NT2/D1 (cell line): ENCODE measurements around the gene ZNF28.
"Not testable (repeated sequence)": the region's sequence is repeated elsewhere in the genome, so short reads cannot be mapped to it uniquely, and the experiment has no call there.

Experiments
- DNase-seq: peaks from one replicate; pipeline ENCODE4 v3.0.0-alpha.2; 2011; ENCODE audit warnings: low read depth, low spot score
- H3K27me3 ChIP-seq: 2 replicates; pipeline ENCODE4 v1.6.0; 2011; ENCODE audit warnings: mild to moderate bottlenecking; ENCODE audit not compliant: insufficient read length, insufficient read depth
- H3K36me3 ChIP-seq: 2 replicates; pipeline ENCODE4 v1.6.1; 2011; ENCODE audit warnings: mild to moderate bottlenecking, low read length, mixed read lengths; ENCODE audit not compliant: insufficient read depth, insufficient read length
- H3K4me1 ChIP-seq: 2 replicates; pipeline ENCODE4 v1.5.1; 2011; ENCODE audit not compliant: insufficient read depth, insufficient read length
- H3K4me3 ChIP-seq: 2 replicates; pipeline ENCODE4 v1.5.1; 2011; ENCODE audit warnings: low read depth; ENCODE audit not compliant: insufficient read length
- H3K9ac ChIP-seq: 2 replicates; pipeline ENCODE4 v1.6.0; 2011; ENCODE audit warnings: low read depth; ENCODE audit not compliant: insufficient read length
- H3K9me3 ChIP-seq: 2 replicates; pipeline ENCODE4 v1.5.1; 2011; ENCODE audit warnings: mild to moderate bottlenecking, low read length; ENCODE audit not compliant: insufficient read depth
- SUZ12 ChIP-seq: IDR thresholded peaks from 2 replicates; pipeline ENCODE4 v1.6.1; 2011; ENCODE audit not compliant: insufficient read length, insufficient read depth; ENCODE audit errors: extremely low read depth
- YY1 ChIP-seq: IDR thresholded peaks from 2 replicates; pipeline ENCODE4 v1.6.1; 2011; ENCODE audit not compliant: insufficient read length, insufficient read depth
- ZNF274 ChIP-seq: IDR thresholded peaks from 2 replicates; pipeline ENCODE4 v1.6.1; 2011; ENCODE audit warnings: mild to moderate bottlenecking, low read depth, low read length

ZNF28 gene

DNA sequence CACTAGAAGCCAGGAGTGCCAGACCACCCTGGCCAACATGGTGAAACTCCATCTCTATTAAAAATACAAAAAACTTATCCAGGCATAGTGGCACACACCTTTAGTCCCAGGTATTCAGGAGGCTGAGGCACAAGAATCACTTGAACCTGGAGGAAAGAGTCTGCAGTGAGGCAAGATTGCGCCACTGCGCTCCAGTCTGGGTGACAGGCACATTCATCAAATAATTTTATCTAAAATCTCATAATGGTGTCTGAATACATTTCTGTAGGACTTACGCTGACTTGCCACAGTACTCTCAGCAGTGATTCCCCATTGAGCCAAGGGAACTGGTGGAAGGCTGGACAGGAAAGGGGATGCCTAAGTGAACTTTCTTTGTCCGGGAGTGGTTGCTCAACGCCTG is 4.3 kb upstream of the ZNF28 start:
- H3K9me3 ChIP-seq: no peaks in the 10 kb centered on the region
- H3K27me3 ChIP-seq: no peaks in the 10 kb centered on the region
- no peak for TF ChIP-seq YY1
- TF ChIP-seq ZNF274: no peak
- no peak for TF ChIP-seq SUZ12
- no peaks in the 10 kb centered on the region for H3K4me1 ChIP-seq
- DNase-seq: no peak
- H3K9ac ChIP-seq: no peak overlapping the region
- H3K4me3 ChIP-seq: no peak overlapping the region
- H3K36me3 ChIP-seq: no peaks in the 10 kb centered on the region

DNA sequence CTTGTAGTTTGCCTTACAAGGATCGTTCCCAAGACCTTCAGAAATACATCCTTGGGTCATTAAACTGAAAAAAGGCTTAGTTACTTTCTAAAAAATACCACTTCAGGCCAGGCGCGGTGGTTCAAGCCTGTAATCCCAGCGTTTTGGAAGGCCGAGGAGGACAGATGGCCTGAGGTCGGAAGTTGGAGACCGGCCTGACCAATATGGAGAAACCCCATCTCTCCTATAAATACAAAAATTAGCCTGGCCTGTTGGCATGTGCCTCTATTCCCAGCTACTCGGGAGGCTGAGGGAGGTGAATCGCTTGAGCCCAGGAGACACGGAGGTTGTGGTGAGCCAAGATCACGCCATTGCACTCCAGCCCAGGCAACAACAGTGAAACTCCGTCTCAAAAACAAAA is 2.2 kb upstream of the ZNF28 start:
- no peak for DNase-seq
- no peaks in the 10 kb centered on the region for H3K36me3 ChIP-seq
- no peaks in the 10 kb centered on the region for H3K4me1 ChIP-seq
- H3K27me3 ChIP-seq: no peaks in the 10 kb centered on the region
- no peak for TF ChIP-seq YY1
- no peaks in the 10 kb centered on the region for H3K9me3 ChIP-seq
- no peak overlapping the region for H3K4me3 ChIP-seq
- H3K9ac ChIP-seq: no peak overlapping the region

DNA sequence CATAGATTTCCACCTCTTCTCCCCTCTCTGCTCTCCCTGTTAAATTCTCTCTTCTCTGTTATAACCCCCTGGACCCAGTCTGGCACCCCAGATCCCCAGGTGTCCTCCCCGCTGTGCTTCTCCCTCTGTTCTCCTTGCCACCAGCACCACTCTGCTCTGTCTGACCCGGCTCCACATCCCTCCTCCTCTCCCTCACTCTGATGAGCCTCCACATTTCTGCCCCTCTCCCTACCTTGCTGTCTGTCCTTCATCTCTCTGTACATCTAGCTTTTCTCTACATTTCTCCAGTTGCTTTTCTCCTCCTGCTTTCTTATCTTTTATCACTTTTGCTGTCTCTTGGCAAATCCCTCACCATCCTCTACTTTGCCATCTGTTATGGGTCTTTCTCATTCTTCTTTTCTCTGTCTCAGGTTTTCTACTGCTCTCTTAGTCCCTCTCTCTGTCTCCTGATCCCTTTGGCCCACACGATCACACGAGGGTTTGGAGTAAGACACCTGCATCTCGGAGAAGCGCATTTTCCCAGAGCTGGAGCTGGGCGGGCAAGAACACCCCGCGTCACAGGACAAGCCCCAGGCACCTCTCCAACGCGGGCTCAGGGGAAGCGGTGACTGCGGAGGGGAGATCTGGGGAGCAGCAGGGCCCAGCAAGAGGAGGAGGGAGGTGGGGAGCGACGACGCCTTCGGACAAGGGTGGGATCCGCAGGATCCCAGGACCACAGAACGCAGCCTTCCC is 795 bp downstream of the ZNF28 start:
- not testable (repeated sequence) for H3K27me3 ChIP-seq, DNase-seq, H3K4me1 ChIP-seq, H3K9me3 ChIP-seq
- Histone ChIP-seq H3K9ac (peak overlapping the region; percentile 76), H3K4me3 (peak overlapping the region; percentile 65), H3K36me3 (peaks cover 14% of the 10 kb centered on the region)

- Histone ChIP-seq H3K9ac (no peak overlapping the region), H3K27me3 (no peaks in the 10 kb centered on the region), H3K4me1 (no peaks in the 10 kb centered on the region), H3K36me3 (peaks cover 50% of the 10 kb centered on the region), H3K9me3 (peaks cover 35% of the 10 kb centered on the region; the same call in 1 of the 2 replicates), H3K4me3 (no peak overlapping the region)
- DNase-seq: no peak
- TF ChIP-seq YY1: no peak
- no peak for TF ChIP-seq SUZ12
- no peak for TF ChIP-seq ZNF274
Measured at GRCh38 chr19:52809801-52810200, 11.6 kb downstream of the ZNF28 start.

DNA sequence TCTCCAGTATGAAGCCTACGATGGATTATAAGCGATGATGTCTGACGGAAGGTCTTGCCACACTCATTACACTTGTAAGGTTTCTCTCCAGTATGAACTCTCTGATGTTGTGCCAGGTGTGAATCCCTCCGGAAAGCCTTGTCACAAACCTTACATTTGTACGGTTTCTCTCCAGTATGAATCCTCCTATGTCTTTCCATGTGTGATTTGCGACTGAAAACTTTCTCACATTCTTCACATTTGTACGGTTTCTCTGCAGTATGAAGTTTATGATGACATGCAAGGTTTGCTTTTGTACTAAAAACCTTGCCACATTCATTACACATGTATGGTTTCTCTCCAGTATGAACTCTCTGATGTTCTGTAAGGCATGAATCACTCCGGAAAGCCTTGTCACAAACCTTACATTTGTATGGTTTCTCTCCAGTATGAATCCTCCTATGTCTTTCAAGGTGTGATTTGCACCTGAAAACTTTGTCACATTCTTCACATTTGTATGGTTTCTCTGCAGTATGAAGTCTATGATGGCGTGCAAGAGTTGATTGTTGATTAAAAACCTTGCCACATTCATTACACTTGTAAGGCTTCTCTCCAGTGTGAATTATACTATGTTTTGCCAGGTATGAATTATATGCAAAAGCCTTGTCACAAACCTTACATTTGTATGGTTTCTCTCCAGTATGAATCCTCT is 21.3 kb downstream of the ZNF28 start:
- H3K27me3 ChIP-seq, H3K9ac ChIP-seq, DNase-seq, H3K4me3 ChIP-seq, H3K4me1 ChIP-seq: not testable (repeated sequence)
- Histone ChIP-seq H3K36me3 (peaks cover 67% of the 10 kb centered on the region), H3K9me3 (peaks cover 96% of the 10 kb centered on the region)
- TF ChIP-seq ZNF274: peak; percentile 74

- Histone ChIP-seq H3K9ac (no peak overlapping the region), H3K27me3 (no peaks in the 10 kb centered on the region), H3K36me3 (no peaks in the 10 kb centered on the region), H3K4me1 (no peaks in the 10 kb centered on the region), H3K9me3 (peaks cover 3% of the 10 kb centered on the region; the same call in 1 of the 2 replicates), H3K4me3 (no peak overlapping the region)
- DNase-seq: no peak
- TF ChIP-seq ZNF274: no peak
- no peak for TF ChIP-seq SUZ12
- no peak for TF ChIP-seq YY1
Measured at GRCh38 chr19:52789440-52789839, 32.0 kb downstream of the ZNF28 start.

- not testable (repeated sequence) for H3K9me3 ChIP-seq, H3K4me1 ChIP-seq, H3K27me3 ChIP-seq, H3K36me3 ChIP-seq
- DNase-seq: peak; percentile 56
- Histone ChIP-seq H3K9ac (peak within 1 kb of the TSS; percentile 76), H3K4me3 (peak within 1 kb of the TSS; percentile 52)
Measured at GRCh38 chr19:52786464-52787354, 34.7 kb downstream of the ZNF28 start, which contains the start of gene ZNF600. TSS of gene ZNF600 (minus strand) at chr19:52786791. CDS start at chr19:52778888, 7,903 bp downstream.
